ENCODE results near the gene ITGA6.

Gene ITGA6

DNA sequence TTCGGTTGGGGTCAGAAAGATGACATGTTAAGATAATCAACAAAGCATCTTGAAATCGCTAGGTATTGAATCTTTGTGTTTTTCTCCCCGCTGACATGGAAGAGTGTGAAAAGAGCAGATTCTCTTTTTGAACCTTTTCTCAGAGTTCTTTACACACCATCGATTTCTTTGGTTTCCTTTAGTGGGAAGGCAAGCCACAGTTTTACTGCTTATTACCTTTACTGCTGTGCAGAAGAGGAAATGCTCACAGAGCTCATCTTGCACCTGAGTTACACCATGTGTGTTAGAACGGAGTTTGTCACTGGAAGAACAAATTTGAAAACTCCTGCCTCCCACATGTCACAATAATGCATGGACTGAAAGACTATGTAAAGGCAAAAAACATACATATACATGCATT is 83.2 kb downstream of the ITGA6 start:
- Histone ChIP-seq H3K27me3 (ENCODE audit: control insufficient read depth, insufficient read depth, low read length) (no peaks in the 10 kb centered on the region), H3K27ac (no peak overlapping the region), H3K36me3 (ENCODE audit: control insufficient read depth, insufficient read depth, low read length) (no peaks in the 10 kb centered on the region), H3K9ac (no peak overlapping the region), H3K4me1 (no peaks in the 10 kb centered on the region), H3K4me2 (ENCODE audit: low read length) (no peak overlapping the region), H3K79me2 (no peaks in the 10 kb centered on the region), H3K9me3 (ENCODE audit: control insufficient read depth, low read length) (no peaks in the 10 kb centered on the region), H3K4me3 (ENCODE audit: low read depth, low read length) (no peak overlapping the region), H2AFZ (no peak overlapping the region)
- TF ChIP-seq, protein P1, sequence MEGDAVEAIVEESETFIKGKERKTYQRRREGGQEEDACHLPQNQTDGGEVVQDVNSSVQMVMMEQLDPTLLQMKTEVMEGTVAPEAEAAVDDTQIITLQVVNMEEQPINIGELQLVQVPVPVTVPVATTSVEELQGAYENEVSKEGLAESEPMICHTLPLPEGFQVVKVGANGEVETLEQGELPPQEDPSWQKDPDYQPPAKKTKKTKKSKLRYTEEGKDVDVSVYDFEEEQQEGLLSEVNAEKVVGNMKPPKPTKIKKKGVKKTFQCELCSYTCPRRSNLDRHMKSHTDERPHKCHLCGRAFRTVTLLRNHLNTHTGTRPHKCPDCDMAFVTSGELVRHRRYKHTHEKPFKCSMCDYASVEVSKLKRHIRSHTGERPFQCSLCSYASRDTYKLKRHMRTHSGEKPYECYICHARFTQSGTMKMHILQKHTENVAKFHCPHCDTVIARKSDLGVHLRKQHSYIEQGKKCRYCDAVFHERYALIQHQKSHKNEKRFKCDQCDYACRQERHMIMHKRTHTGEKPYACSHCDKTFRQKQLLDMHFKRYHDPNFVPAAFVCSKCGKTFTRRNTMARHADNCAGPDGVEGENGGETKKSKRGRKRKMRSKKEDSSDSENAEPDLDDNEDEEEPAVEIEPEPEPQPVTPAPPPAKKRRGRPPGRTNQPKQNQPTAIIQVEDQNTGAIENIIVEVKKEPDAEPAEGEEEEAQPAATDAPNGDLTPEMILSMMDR (IDR thresholded peaks at IDR 0.05): no peak

DNA sequence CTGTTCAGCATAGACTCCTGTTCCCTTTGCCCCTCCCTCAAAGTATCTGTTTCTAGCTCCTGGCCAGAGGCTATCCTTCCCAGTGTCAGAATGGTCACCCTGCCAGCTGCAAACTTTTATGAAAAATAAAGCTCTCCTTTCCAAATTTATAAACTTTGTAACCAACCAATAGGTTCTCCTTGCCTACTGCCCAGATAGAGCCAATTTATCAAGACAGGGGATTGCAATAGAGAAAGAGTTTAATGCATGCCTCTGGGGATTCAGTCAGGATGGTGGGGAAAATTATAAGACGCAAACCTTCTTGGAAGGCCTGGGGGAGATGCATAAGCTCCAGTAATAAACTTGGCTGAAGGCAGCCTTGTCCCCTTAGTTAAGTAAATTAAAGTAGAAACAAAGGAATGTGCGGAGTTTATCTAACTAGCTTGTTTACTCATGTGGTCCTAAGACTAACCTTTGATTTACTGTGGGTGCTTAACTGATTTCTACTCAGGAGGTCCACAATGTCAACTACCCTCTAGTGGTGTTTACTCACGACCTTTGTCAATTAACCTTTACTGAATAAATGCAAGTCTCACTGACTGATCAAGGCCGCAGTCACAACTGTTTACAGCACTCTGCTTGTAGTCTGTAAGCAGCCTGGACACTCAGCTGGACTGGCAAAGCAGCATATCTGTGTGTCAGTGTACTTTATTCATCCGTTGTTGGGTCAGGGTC is 85.6 kb downstream of the ITGA6 start:
- Histone ChIP-seq H3K4me3 (ENCODE audit: low read depth, low read length) (no peak overlapping the region), H3K79me2 (no peaks in the 10 kb centered on the region), H3K27me3 (ENCODE audit: control insufficient read depth, insufficient read depth, low read length) (no peaks in the 10 kb centered on the region), H2AFZ (no peak overlapping the region), H3K4me2 (ENCODE audit: low read length) (no peak overlapping the region), H3K27ac (no peak overlapping the region), H3K9me3 (ENCODE audit: control insufficient read depth, low read length) (no peaks in the 10 kb centered on the region), H3K9ac (no peak overlapping the region), H3K36me3 (ENCODE audit: control insufficient read depth, insufficient read depth, low read length) (no peaks in the 10 kb centered on the region), H3K4me1 (no peaks in the 10 kb centered on the region)
- TF ChIP-seq, protein P1 (IDR thresholded peaks at IDR 0.05): no peak

DNA sequence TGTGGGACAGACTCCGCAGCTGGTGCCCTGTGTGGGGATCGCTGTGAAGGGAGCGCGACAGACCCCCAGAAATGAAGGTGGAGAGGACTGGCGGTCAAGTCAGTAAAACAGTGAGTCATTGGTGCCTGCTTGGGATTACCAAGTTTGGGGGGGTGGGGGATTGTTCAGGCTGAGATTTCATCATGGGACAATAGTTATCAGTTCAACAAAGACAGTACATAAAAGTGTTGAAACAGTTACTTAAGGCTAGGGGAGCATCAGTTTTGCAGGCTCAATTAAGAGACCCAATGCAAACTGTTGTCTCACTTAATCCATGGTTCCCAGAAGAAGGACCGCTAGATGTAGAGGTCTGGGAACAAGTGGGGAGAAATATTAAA is 86.1 kb downstream of the ITGA6 start:
- Histone ChIP-seq H3K27ac (no peak overlapping the region), H3K9ac (no peak overlapping the region), H2AFZ (no peak overlapping the region), H3K4me2 (ENCODE audit: low read length) (no peak overlapping the region), H3K27me3 (ENCODE audit: control insufficient read depth, insufficient read depth, low read length) (no peaks in the 10 kb centered on the region), H3K36me3 (ENCODE audit: control insufficient read depth, insufficient read depth, low read length) (no peaks in the 10 kb centered on the region), H3K4me1 (no peaks in the 10 kb centered on the region), H3K4me3 (ENCODE audit: low read depth, low read length) (no peak overlapping the region), H3K79me2 (no peaks in the 10 kb centered on the region), H3K9me3 (ENCODE audit: control insufficient read depth, low read length) (no peaks in the 10 kb centered on the region)
- TF ChIP-seq, protein P1 (IDR thresholded peaks at IDR 0.05): no peak

DNA sequence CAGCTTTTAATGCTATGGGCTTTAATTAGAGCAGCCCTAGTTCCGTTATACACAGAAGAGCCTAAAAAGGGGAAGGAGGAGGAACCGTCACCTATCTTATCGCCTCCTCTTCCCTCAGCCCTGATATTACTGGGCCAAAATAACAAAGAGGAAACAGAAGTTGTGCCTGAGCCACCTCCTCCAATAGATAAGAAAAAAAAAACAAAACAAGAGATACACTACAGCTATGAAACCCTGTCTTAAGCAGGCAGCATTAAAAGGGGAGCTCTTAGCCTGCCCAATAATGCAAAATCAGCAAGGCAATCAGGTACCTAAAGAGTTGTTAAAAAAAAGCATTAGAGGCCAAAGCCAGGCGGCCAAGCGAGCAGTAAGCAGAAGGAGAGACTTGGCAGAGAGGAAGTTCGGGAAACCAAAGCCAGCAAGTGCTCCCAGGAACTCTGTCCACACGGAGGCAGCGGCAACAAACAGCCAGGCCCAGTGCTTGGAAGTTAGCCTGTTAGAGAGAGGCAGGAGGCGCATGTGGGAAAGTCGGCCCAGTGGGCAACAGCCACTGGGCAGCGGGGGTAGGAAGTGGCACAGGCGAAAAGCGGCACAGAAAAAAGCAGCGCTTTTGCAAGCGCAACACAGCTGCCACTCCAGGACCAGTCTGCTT is 86.7 kb downstream of the ITGA6 start:
- TF ChIP-seq, protein P1 (IDR thresholded peaks at IDR 0.05): no peak
- Histone ChIP-seq H2AFZ (no peak overlapping the region), H3K4me3 (ENCODE audit: low read depth, low read length) (no peak overlapping the region), H3K4me2 (ENCODE audit: low read length) (no peak overlapping the region), H3K27ac (no peak overlapping the region), H3K9me3 (ENCODE audit: control insufficient read depth, low read length) (no peaks in the 10 kb centered on the region), H3K9ac (no peak overlapping the region), H3K36me3 (ENCODE audit: control insufficient read depth, insufficient read depth, low read length) (no peaks in the 10 kb centered on the region), H3K27me3 (ENCODE audit: control insufficient read depth, insufficient read depth, low read length) (no peaks in the 10 kb centered on the region), H3K79me2 (no peaks in the 10 kb centered on the region), H3K4me1 (no peaks in the 10 kb centered on the region)

DNA sequence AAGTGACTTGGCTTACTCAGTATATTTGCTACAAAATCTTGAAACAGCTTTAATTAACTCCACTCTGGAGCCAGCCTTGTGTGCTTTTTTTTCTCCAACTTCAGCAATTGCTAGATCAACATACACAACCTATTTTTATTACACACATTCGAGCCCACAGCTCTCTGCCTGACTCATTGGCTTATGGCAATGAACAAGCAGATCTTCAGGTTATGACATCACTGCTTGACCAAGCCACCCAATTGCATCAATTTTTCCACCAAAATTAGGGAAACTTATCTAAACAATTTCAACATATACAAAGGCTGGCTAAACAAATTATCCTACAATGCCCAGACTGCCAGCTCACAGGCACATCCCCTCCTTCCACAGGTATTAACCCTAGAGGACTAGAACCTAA is 88.9 kb downstream of the ITGA6 start:
- H3K79me2 ChIP-seq: no peaks in the 10 kb centered on the region
- H3K27me3 ChIP-seq (ENCODE audit: control insufficient read depth, insufficient read depth, low read length): no peaks in the 10 kb centered on the region
- no peak overlapping the region for H2AFZ ChIP-seq
- TF ChIP-seq, protein P1 (IDR thresholded peaks at IDR 0.05): no peak
- H3K4me3 ChIP-seq (ENCODE audit: low read depth, low read length): no peak overlapping the region
- no peak overlapping the region for H3K4me2 ChIP-seq (ENCODE audit: low read length)
- H3K9ac ChIP-seq: no peak overlapping the region
- H3K4me1 ChIP-seq: no peaks in the 10 kb centered on the region
- no peaks in the 10 kb centered on the region for H3K9me3 ChIP-seq (ENCODE audit: control insufficient read depth, low read length)
- no peak overlapping the region for H3K27ac ChIP-seq
- no peaks in the 10 kb centered on the region for H3K36me3 ChIP-seq (ENCODE audit: control insufficient read depth, insufficient read depth, low read length)
